Measurements from ENCODE around the gene FANCL. TPM values are rescaled to one million over a fixed set of nuclear protein-coding genes. Genes with fewer than 3 reads are reported as not detected.

Gene FANCL
- polyA plus RNA-seq, 1 experiment, result 18.8 TPM

DNA sequence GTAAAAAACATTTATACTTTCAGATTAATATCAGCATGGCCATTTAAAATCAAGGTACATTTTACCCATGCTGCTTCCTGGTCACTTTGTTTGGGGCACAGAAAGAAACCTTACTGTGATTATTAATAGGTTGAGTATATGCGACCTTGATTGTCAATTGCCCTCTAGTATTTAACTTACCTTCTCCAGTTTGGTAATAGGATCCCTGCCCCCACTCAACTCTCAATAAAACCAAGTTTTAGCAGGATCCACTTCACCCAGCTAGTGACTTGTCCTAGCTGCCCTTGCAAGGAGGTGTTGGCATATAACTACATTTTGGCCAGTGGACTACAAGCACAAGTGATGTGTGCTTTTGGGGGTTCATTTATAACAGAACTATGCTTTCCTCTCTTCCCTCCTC lies 34.3 kb downstream of the FANCL start:
- no peak overlapping the region for H3K27ac ChIP-seq (ENCODE audit: low read depth, low read length)
- no peaks in the 10 kb centered on the region for H3K27me3 ChIP-seq (ENCODE audit: control insufficient read depth, insufficient read depth, low read length)
- ChIA-PET POLR2A (no interaction called here), CTCF (no interaction called here)
- H3K4me3 ChIP-seq (ENCODE audit: low read depth, low read length), result no peak overlapping the region
- TF ChIP-seq, protein P1, sequence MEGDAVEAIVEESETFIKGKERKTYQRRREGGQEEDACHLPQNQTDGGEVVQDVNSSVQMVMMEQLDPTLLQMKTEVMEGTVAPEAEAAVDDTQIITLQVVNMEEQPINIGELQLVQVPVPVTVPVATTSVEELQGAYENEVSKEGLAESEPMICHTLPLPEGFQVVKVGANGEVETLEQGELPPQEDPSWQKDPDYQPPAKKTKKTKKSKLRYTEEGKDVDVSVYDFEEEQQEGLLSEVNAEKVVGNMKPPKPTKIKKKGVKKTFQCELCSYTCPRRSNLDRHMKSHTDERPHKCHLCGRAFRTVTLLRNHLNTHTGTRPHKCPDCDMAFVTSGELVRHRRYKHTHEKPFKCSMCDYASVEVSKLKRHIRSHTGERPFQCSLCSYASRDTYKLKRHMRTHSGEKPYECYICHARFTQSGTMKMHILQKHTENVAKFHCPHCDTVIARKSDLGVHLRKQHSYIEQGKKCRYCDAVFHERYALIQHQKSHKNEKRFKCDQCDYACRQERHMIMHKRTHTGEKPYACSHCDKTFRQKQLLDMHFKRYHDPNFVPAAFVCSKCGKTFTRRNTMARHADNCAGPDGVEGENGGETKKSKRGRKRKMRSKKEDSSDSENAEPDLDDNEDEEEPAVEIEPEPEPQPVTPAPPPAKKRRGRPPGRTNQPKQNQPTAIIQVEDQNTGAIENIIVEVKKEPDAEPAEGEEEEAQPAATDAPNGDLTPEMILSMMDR (IDR thresholded peaks at IDR 0.05; ENCODE audit: low read depth, low read length), result no peak
- peaks cover 7% of the 10 kb centered on the region for H3K9me3 ChIP-seq (ENCODE audit: control insufficient read depth, insufficient read depth, low read length)
- DNase-seq (ENCODE audit: low read depth, low spot score), result no peak

DNA sequence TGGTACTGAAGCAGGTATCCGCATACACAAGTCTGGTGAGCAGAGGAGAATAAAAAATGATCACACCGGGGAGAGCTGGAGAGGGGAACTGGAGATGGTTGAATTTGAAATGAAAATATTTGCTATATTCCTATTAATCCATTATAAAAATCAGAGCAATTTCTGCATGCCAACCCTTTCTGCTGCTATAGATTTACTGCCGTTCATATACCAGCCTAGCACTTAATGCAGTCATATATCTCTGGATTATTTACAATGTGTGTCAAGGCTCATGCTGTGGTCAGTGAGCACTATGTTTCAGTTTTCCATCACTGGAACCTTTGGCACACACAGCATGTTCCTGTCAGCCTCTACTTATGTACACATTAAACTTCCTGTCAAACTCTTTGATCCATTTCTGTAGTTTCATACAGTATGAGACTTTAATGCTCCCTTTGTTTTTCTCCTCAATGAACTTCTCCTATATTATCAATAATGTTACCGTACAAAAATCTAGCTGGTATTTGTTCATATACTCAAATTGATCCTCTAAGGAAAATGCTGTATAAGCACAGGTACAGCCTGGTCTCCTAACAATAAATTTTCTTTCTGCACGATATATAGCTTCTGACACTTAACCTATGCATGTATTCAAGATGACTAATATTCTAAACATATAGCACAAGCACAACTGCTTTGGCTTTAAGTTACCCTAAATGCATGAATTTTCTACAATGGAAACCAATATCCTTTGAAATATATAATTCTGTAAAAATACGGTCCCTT lies 36.7 kb downstream of the FANCL start:
- Histone ChIP-seq H3K4me3 (ENCODE audit: low read depth, low read length) (no peak overlapping the region), H3K27me3 (ENCODE audit: control insufficient read depth, insufficient read depth, low read length) (no peaks in the 10 kb centered on the region), H3K9me3 (ENCODE audit: control insufficient read depth, insufficient read depth, low read length) (no peaks in the 10 kb centered on the region), H3K27ac (ENCODE audit: low read depth, low read length) (no peak overlapping the region)
- ChIA-PET CTCF (interaction anchor here (1.5 kb wide), 1 partner anchor 12 kb away, joined by 3 read pairs; no protein-coding TSS in a partner anchor), POLR2A (no interaction called here)
- DNase-seq (ENCODE audit: low read depth, low spot score), result no peak
- TF ChIP-seq, protein P1 (IDR thresholded peaks at IDR 0.05; ENCODE audit: low read depth, low read length), result no peak

GRCh38 chr2:58203018-58203417 lies 38.1 kb downstream of the FANCL start:
- Histone ChIP-seq H3K27me3 (ENCODE audit: control insufficient read depth, insufficient read depth, low read length) (no peaks in the 10 kb centered on the region), H3K27ac (ENCODE audit: low read depth, low read length) (no peak overlapping the region), H3K4me3 (ENCODE audit: low read depth, low read length) (no peak overlapping the region), H3K9me3 (ENCODE audit: control insufficient read depth, insufficient read depth, low read length) (no peaks in the 10 kb centered on the region)
- POLR2A ChIA-PET, result no interaction called here
- CTCF ChIA-PET, result no interaction called here
- TF ChIP-seq, protein P1 (IDR thresholded peaks at IDR 0.05; ENCODE audit: low read depth, low read length), result no peak
- DNase-seq (ENCODE audit: low read depth, low spot score), result no peak

DNA sequence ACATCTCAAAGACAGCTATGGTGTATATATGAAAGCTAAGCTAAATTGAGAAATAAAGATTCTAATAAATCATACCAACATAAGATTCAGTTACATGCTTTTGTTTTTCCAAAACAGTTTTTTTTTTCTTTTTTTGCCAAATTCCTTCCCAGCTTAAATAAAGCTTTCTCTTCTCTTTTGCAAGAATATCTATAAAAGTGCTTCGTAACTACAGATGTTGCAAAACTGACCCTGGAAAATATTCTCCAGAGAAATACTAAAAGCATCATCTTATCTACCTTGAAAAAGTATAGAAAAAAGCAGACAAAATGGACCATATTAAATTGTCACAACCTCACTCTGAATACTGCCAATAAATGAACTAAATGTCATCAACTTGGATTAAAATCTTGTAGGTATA lies 38.7 kb downstream of the FANCL start:
- no peak for DNase-seq (ENCODE audit: low read depth, low spot score)
- Histone ChIP-seq H3K4me3 (ENCODE audit: low read depth, low read length) (no peak overlapping the region), H3K27me3 (ENCODE audit: control insufficient read depth, insufficient read depth, low read length) (no peaks in the 10 kb centered on the region), H3K9me3 (ENCODE audit: control insufficient read depth, insufficient read depth, low read length) (no peaks in the 10 kb centered on the region), H3K27ac (ENCODE audit: low read depth, low read length) (no peak overlapping the region)
- ChIA-PET POLR2A (no interaction called here), CTCF (no interaction called here)
- TF ChIP-seq, protein P1 (IDR thresholded peaks at IDR 0.05; ENCODE audit: low read depth, low read length), result no peak

GRCh38 chr2:58197894-58198293 lies 43.2 kb downstream of the FANCL start:
- no peaks in the 10 kb centered on the region for H3K9me3 ChIP-seq (ENCODE audit: control insufficient read depth, insufficient read depth, low read length)
- TF ChIP-seq, protein P1 (IDR thresholded peaks at IDR 0.05; ENCODE audit: low read depth, low read length), result no peak
- H3K27ac ChIP-seq (ENCODE audit: low read depth, low read length), result no peak overlapping the region
- CTCF ChIA-PET, result no interaction called here
- no peak for DNase-seq (ENCODE audit: low read depth, low spot score)
- POLR2A ChIA-PET, result no interaction called here
- no peak overlapping the region for H3K4me3 ChIP-seq (ENCODE audit: low read depth, low read length)
- H3K27me3 ChIP-seq (ENCODE audit: control insufficient read depth, insufficient read depth, low read length), result no peaks in the 10 kb centered on the region
